KOPT-K1 (cell line): ENCODE measurements around the gene RNASET2.

Source experiments
- H3K27ac ChIP-seq: fragments of 200-600 bp; sonication (generic); 2 replicates; pipeline ENCODE4 v1.5.1; 2016; ENCODE audit warnings: antibody characterized with exemption, mild to moderate bottlenecking, low read depth, low read length; ENCODE audit not compliant: poor library complexity, severe bottlenecking
- H3K36me3 ChIP-seq: fragments of 200-600 bp; sonication (generic); 2 replicates; pipeline ENCODE4 v1.5.1; 2017; ENCODE audit warnings: antibody characterized with exemption, mild to moderate bottlenecking, low read length, moderate library complexity; ENCODE audit not compliant: insufficient read depth
- H3K9me3 ChIP-seq: fragments of 200-600 bp; sonication (generic); 2 replicates; pipeline ENCODE4 v1.5.1; 2017; ENCODE audit warnings: antibody characterized with exemption, low read length, mild to moderate bottlenecking; ENCODE audit not compliant: insufficient read depth, poor library complexity, severe bottlenecking

The RNASET2 gene

DNA sequence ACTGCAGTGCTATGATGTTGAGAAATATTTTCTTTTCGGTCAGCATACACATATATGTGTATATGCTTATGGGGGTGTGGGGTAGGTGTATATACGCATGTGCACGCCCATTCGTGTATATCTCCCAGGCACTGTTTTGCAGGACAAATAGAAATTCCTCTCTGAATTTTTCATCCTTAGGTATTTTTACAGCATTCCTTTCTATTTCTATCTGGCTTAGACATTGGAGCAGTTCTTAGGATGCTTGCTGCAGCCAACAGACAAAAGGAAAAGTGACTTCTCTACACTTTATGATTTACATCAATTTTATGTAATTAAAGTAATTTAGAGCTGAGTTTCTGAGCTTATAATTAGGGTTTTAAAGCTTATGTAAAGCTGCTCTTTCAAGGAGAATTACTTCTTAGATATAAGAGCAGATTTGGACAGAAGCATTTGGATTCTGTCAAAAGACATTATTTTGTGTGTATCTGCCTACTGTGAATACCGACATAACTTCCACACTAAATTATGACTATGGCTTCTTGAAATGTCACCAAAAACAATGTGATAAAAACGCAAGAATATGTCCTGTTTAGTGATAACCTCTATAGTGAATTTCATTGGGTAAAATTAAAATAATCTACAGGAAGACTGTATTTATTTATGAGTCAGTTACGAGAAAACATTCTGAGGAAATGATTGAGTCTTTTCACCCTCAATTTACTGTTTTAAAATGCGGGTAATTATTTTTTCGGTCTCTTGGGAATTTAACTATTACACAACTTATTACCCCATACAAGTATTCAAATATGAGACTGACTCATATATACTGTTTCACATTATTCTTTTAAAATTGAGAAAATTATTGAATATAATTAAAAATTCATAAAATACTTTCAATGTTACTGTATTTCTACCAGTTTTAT, 21.5 kb upstream of the RNASET2 start:
- Histone ChIP-seq H3K36me3 (peaks cover 57% of the 10 kb centered on the region), H3K27ac (no peak overlapping the region)

DNA sequence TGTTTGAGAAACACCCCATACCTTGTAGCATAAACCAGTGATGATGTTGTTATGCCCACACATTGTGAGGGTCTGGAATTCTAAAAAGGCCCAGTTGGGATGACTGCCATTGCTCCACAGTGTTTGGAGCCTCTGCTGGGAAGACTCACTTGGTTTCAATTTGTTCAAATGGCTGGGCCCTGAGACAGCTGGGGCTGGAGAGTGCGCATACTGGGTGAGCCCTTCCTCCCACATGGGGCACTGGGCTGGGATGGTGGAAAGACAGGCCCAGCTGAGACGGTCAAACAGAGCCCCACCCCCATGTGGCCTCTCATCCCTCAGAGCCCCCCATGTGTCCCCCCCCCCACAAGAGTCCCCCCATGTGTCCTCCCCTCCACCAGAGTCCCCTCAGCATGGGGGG, 20.3 kb upstream of the RNASET2 start:
- Histone ChIP-seq H3K27ac (no peak overlapping the region), H3K36me3 (peaks cover 63% of the 10 kb centered on the region), H3K9me3 (no peaks in the 10 kb centered on the region)

More for the DNA sequence above, 21.5 kb upstream of the RNASET2 start:
- no peaks in the 10 kb centered on the region for H3K9me3 ChIP-seq

DNA sequence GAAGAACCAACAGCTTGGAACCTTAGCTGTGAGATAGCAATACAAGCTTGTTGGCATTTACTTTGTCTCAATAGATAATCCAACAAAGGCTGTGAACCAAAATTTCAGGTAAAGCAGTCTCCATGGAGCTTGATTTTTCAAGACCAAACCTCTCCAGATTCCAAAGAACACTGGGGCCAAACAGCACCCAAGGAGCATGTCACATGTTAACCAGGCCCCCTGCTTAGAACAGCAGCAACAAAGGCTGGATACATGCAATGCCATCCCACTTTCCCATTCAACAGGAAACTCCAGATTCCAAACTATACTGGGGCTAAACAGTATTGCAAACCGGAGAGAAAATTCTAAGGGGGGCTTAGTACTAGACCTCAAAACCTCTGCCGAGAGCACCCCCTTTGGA, 15.8 kb upstream of the RNASET2 start:
- H3K27ac ChIP-seq, result no peak overlapping the region
- peaks cover 65% of the 10 kb centered on the region for H3K36me3 ChIP-seq
- H3K9me3 ChIP-seq, result peaks cover 12% of the 10 kb centered on the region

DNA sequence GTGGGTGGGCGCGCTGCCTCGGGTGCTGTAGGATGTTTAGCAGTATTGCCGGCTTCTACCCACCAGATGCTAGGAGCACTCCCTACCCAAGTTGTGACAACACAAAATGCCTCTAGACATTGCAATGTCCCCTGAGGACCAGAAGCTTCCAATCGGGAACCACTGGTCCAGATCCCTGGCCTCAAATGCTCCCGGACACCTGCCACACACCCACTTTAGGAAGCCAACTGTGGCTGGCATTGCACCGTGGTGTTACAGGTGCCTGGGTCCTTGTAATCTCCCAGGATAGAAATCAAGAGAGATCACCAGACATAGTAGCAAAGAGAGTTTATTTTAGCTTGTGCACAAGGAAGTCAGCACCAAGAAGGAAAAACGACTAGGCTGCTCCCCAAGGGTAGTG, 14.9 kb upstream of the RNASET2 start:
- peaks cover 57% of the 10 kb centered on the region for H3K36me3 ChIP-seq
- peaks cover 21% of the 10 kb centered on the region for H3K9me3 ChIP-seq
- no peak overlapping the region for H3K27ac ChIP-seq

DNA sequence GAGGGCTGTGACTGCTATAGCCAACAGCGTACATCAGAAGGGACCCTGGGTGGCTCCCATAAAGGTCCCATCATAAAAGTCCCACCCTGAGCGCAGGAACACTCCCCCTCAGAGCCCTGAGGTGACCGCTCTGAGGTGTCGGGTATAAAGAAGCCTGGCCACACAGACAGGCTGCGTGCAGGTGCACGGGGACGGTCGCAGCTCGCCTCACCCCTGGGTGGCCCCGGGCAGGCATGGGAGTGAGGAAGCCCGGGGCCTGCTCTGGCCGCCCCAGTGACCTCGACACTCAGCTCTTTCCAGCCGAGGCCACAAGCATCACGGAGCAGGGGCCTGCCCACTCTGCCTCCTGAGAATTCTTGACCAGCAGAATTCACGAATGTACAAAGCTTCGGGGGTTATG, 14.4 kb upstream of the RNASET2 start:
- Histone ChIP-seq H3K9me3 (peaks cover 24% of the 10 kb centered on the region), H3K36me3 (peaks cover 55% of the 10 kb centered on the region)

DNA sequence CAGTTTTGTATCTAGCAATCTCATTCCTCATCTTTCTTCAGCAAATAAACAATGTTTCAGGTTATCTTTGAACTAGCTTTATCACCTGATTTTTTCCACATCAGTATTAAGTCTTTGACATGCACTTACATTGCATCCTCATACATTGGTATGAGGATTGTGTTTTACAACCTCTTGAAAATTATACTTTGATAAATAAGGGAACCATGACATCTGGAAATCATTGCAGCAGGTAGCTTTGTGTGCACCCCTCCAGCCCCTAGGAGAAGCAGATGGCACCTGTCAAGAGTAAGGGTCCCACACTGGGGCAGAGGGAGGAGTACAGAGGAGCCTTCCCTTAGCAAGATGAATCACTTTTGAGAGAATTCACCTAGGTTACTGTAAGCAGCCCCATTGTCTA, 13.7 kb upstream of the RNASET2 start:
- Histone ChIP-seq H3K36me3 (peaks cover 55% of the 10 kb centered on the region), H3K27ac (no peak overlapping the region), H3K9me3 (peaks cover 30% of the 10 kb centered on the region)

More for the DNA sequence above, 14.4 kb upstream of the RNASET2 start:
- no peak overlapping the region for H3K27ac ChIP-seq

DNA sequence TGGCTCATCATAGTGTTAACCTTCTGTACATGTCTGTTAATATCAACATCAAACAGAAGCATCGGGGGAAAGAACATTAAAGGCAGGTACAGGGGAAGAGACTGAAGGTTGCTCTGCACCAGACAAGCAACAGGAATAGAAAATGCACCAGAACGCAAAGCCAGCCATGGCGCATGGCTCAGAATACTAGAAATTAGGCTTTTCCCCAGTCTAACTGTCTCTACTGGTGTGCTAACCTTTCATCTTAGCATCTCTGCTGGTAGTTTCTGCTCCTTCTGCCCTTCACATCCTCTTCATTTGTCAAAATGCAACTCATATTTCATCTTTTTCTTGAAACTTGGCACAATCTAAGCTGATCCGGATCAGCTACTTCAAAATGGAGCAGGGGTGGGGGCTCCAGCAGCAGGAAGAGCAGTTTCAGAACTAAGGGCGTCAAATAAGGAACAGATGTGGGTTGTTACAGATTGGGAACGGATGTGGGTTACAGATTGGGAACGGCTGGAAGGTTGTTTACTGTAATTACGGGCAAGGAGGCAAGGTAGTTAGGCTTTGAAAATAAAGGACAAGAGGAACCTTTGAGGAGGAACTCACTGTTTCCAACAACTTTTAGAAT, 13.1 kb upstream of the RNASET2 start:
- Histone ChIP-seq H3K36me3 (peaks cover 53% of the 10 kb centered on the region), H3K27ac (no peak overlapping the region)

DNA sequence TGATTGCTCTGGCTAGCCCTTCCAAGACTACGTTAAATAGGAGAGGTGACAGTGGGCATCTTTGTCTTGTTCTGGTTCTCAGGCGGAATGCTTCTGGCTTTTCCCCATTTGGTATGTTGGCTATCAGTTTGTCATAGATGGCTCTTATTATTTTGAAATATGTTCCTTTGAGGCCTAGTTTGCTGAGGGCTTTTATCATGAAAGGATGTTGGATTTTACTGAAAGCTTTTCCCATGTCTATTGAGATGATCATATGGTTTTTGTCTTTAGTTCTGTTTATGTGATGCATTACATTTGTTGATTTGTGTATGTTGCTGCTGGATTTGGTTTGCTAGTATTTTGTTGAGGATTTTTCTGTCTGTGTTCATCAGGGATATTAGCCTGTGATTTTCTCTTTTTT, 9.9 kb upstream of the RNASET2 start:
- no peak overlapping the region for H3K27ac ChIP-seq
- H3K9me3 ChIP-seq, result peaks cover 38% of the 10 kb centered on the region
- H3K36me3 ChIP-seq, result peaks cover 21% of the 10 kb centered on the region

More for the DNA sequence above, 13.1 kb upstream of the RNASET2 start:
- H3K9me3 ChIP-seq, result peaks cover 36% of the 10 kb centered on the region

DNA sequence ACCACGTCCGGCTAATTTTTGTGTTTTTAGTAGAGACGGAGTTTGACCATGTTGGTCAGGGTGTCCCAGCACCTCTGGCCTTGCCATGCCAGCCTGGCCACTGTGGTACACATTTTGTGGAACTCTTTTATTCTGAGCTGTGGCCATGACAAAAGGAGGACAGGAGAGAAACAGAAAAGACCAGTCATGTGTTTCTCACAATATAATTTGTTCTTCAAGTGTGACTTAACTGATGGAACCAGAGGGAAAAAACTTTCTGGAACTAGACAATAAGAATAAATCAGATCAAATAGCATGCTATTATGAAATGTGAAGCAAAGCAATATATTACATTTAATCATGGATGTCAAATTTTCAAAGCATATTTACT, 4.2 kb upstream of the RNASET2 start:
- no peak overlapping the region for H3K27ac ChIP-seq
- H3K9me3 ChIP-seq, result peaks cover 12% of the 10 kb centered on the region
- H3K36me3 ChIP-seq, result no peaks in the 10 kb centered on the region

DNA sequence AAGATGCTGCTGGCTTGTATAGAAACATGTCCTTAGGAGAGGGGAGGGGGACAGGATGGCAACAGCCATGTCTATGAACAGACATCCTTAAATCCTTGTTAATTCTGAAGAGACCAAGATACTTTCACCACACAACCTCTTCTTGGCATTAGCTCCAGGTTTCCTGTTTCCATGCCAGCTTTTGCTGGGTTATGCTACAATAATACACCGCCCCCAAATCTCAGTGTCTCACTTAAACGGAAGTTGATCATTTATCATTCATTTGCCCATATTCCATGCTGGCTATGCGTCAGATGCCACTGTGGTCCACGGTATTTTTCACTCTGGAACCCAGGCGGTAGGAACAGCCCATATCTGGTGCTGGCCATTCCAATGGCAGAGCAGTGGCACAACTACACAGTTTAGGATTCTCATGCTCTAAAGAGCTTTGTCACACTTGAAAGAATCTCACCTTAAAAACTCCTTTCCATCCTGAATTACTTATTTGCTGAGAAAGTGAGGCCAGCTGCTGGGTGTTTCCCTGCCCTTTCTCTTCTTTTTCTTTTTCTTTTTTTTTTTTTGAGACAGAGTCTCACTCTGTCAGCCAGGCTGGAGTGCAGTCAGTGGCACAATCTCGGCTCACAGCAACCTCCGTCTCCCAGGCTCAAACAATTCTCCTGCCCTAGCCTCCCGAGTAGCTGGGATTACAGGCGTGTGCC, 3.7 kb upstream of the RNASET2 start:
- H3K27ac ChIP-seq, result peak overlapping the region; percentile 44
- peaks cover 8% of the 10 kb centered on the region for H3K9me3 ChIP-seq
- no peaks in the 10 kb centered on the region for H3K36me3 ChIP-seq

DNA sequence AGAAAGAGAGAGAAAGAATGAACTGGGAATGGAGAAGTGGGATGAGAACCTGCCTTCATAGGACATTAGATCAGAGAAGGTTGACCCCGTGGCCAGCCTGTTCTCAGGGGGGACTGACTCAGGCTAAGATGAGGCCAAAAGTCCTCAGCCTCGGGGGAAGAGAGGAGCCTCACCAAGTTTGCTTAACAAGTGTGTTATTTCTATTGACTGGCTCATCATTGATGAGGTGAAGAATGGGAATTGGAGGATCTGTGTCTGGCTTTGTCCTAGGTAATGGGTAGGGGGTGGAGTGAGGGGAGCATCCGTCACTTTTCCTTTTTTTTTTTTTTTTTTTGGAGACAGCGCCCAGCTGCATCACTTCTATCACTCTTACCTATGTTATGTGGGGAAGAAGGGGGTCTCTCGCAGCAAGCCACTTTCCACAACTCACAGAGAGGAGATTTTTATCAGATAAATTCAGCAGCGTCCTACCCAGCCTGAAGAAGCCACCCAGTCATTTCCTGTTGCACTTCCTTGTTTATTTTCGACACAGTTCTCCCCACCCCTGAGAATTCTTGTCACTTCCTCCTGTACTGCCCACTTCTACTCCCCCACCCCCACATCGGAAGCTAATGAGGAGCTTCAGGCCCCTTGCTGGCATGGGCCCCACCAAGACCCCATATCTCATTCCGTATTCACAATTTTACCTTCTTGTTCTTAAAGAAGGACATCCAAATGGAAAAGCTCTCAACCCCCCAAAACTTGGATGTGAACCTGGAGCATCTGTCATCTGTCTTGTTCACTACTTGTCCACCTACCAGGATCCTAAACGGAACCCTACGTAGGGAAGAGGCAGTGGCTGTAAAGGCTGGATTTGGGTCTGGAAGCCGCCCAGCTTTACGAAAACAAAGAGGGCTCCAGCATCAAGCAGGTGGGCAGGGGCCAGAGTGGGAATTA, 2.8 kb upstream of the RNASET2 start:
- peak overlapping the region; percentile 44 for H3K27ac ChIP-seq

DNA sequence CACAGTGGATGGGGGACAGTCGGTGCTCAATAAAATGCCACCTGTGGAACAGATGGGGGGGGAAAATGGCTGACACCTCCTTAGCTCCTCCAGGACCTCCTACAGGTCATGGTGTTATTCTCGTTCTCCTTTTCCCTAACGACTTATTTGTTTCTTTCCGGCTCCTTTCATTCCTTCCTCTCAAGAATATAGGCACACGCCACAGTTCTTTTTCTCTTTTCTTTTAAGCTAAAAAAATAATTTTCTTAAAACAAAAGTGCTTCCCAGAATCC, 1.4 kb upstream of the RNASET2 start:
- H3K9me3 ChIP-seq, result no peaks in the 10 kb centered on the region
- H3K27ac ChIP-seq, result peak overlapping the region; percentile 83
- H3K36me3 ChIP-seq, result no peaks in the 10 kb centered on the region

More for the DNA sequence above, 2.8 kb upstream of the RNASET2 start:
- Histone ChIP-seq H3K36me3 (no peaks in the 10 kb centered on the region), H3K9me3 (no peaks in the 10 kb centered on the region)

DNA sequence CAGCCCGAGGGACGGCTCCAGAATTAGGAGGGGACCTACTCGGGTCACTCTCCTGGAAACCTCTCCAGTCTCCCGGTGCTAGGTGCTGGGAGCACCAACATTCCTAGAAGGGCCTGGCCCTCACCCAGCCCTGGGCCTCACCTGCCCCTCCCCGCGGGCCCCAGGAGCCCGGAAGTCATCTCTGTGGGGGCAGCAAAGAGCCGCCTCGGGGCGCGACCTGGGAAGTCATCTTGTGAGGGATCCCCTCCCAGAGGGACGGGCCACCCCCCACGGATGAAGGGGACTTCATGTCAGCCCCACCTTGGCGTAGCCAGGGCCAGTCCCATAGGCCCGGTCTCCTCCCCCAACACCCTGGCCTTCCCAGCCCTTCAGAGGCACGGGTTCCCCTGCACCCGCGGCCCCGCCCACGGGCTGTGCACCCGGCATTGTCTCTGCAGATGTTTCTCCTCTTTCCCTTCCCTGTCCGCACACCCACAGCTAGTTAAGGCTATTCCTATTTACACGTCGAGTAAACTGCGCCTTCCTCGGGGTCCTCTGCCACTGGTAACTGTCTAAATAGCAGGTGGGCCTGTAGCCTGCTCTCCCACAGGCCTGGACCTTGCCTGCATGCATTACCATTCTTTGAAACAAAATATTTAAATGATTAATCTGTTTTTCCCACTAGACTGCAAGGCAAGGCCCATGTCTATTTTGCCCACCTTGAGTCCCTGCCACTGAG, 896 bp upstream of the RNASET2 start:
- H3K27ac ChIP-seq, result peak overlapping the region; percentile 83
- H3K9me3 ChIP-seq, result no peaks in the 10 kb centered on the region
- no peaks in the 10 kb centered on the region for H3K36me3 ChIP-seq

DNA sequence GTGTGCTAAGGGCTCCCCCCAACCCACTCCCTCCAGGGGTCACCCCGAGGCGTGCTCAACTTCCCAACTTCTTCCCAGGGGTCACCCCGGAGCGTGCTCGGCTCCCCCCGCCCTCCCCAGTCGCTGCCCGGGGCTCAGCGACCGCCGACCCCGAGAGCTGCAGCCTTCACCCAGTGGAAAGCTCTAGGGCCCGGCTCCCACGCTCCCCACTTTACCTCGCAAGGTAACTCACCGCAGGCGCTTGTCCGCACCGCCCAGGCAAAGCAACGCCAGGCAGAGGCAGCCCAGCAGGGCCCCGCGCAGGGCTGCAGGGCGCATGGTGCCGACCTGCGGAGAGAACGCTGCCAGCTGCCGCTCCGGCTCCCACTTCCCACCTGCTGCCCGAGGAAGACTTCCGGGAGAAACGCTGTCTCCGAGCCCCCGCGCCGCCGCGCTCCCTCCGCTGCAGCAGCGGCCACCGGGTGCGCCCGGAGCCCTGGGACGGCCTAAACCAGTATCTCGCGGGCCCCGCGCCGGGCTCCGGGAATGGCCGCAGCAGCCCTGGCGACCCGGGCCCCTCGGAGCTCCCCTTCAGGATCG, 396 bp downstream of the RNASET2 start:
- peak overlapping the region; percentile 83 for H3K27ac ChIP-seq
- H3K36me3 ChIP-seq, result no peaks in the 10 kb centered on the region
- H3K9me3 ChIP-seq, result no peaks in the 10 kb centered on the region
